Measurements from ENCODE around the gene GLI2.

Gene GLI2

DNA sequence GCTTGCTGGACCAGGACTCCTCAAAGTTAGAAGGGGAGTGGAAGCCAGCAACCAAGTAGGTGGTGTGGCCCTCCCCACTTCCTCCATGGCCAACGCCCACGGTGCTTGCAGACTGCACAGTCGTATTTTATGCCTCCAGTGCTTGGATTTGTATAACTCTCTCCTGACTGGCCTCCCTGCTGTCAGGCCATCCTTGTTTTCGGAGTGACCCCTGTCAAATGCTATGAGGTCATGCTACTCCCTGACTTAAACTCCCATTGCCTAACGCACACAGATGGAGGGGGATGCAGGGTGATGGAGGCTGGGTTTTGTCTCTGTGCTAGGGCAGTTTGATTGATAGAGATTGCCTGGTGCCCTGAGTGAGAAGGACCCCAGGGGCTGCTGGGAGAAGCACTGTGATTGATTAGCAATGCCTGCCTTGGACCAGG lies 36.1 kb downstream of the GLI2 start:
- DNase-seq, result no peak

DNA sequence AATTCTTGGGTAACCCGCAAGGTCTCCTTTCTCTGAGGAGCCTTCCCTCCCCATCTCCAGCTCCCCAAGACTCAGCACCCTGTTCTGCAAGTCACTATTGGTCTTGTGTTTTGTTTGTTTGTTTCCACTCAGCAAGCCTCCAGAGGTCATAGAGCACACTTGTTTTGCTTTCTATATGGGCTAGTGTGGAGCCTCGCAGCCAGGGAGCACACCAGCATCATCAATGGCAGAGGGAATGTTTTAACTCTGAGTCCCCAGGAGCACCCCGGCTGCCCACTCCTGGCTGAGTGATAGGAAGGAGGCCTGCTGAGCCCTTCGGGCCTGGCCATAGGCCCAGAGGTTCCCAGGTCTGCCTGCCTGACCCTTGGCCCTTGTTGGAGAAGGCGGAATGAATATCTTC lies 36.6 kb downstream of the GLI2 start:
- no peak for DNase-seq

DNA sequence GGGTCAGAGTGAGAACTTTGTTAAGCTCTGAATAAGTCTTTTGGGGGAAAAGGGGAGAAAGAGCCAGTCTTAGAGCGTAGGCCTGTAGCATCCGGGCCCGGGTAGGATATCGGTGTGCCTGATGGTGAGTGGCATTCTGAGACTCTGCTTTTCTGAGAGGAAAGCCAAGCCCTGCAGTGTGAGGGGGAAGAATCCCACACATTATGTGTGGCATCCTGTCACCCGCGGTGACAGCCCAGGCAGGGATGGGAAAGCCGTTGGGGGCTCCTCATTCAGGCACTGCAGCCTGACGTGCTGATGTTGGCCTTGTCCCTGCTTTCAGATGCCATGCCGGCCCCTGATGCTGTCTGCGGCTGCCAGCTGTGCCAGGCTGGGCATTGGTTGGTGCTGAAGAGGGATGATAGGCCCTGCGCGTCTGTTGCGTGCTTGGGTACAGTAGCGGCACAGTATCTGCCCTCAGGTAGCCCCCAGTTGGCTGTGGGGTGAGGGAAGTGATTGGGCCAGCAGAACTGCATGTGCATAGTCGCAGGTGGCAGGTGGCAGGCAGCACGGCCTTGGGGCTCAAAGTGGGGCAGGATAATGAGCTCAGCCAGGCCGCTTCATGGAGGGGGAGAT lies 37.6 kb downstream of the GLI2 start:
- no peak for DNase-seq

DNA sequence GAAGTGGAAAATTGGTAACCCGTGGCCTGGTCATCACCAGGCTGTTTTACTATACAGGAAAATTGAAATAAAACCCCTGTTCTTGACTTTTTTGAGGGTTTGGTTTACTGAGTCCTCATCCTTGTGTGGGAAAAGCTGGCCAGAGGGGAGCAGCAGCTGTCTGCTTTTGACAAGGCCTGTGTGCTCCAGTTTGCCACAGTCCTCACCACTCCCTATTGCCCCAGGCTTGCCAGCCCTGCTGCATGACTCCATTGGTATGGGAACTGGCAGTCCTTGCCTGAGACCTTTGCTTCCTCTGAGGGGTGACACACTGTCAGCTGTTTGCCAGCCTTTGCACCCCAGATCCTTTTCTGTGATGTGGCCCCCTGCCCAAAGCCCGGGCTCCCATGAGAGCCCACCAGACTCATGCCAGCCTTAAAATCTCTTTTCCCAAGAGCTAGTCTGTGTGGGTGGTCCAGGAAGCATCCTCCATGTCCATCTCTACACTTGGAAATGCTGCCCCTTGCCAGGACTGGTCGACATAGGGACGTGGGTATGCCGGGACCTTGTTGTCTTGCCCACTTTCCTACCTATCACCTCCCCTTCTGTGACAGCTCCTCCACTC lies 39.0 kb downstream of the GLI2 start:
- DNase-seq, result no peak

DNA sequence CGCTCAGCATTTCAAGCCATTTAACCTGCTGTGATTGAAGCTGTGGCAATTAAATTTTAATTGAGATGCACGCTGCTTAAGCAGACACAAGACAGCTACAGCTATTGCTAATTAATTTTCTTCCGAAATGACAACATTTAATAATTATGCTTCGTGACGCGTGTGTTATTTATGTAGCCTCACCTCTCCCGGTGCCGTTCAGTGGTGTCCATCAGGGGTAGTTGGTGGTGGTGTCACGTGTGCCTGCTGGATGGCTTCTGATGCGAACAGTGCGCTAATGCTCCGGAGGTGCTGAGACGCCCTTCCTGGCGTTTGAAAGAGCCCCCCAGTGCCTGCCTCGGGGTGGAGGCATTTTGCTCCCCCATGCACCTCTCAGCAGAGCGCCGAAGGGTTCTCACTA lies 39.5 kb downstream of the GLI2 start:
- DNase-seq, result no peak

DNA sequence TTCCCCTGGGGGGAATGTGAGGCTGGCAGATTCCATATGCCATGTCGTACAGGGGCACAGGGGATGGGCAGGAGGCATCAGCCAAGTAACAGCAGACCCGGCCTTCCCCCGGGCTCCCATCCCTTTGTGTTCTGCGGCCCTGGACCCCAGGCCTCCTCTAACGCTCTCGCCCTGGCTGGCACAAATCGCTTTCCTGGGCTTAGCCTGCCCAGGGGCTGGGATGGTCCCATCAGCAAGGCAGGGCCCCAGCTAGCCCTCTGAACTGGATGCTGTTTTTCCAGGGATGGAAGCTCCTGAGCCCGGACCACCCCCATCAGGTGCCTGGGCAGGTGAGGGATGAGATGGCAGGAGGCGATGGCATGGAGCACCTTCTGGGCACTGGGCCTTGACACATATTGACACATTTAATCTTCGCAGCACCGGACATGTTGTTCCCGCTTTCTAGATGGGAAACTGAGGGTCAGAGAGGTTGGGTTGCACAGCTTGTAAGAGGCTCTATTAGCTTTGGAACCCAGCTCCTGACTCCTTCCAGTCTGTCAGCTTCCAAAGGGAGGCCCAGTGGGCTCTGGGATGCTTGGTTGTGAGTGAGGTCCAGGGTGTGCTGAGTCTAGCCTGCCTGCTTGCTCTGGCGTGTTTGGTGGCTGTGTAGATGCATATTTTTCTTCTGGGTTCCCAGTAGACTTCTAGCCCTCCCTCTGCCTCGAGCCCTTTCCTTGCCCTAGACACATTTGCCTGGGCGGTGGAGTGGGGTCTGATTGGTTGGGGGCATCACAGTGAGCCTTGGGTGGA lies 40.3 kb downstream of the GLI2 start:
- DNase-seq, result no peak

DNA sequence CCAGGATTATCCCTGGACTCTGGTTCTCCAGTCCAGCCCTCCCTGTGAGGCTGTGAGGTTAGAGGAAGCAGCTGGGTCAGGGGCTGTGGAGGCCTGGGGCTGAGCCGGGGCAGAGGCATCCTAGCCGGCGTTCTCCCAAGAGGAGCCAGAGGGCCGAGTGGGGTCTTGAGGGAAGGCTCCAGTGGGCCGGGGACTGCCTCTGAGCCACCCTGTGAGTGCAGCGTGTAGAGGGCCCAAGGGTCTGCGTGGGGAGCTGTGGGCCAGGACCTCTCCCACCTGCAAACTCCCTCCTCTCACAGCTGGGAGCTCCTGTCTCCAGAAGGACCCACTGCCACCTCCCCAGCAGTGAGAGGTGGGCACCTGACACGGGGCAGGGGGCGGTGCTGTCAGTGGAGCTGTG lies 41.0 kb downstream of the GLI2 start:
- no peak for DNase-seq

DNA sequence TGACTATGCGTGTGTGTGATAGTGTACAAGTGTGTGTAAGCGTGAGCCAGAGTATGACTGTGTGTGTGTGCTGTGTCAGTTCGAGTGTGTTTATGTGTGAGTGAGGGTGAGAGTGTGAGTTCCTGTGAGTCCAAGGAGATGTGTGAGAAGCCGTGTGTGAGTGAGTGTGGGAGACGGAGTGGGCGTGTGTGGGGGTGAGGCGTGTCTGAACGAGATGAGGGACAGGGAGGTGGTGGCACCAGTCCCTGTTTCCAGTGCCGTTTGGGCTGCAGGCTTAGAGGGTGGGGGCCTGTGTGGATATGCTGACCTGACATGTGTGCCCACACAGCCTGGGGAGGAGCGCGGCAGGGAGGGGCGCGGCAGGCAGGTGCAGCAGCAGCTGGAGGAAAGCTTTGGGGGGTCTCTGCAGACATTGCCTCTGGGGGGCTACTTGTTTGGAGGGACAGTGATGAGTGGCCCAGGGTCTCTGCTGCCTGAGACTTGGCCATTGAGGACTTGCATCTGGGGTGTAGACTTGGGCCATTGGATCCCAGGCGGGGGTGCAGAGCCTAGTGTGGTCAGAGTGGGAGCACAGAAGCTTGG lies 41.6 kb downstream of the GLI2 start:
- no peak for DNase-seq

DNA sequence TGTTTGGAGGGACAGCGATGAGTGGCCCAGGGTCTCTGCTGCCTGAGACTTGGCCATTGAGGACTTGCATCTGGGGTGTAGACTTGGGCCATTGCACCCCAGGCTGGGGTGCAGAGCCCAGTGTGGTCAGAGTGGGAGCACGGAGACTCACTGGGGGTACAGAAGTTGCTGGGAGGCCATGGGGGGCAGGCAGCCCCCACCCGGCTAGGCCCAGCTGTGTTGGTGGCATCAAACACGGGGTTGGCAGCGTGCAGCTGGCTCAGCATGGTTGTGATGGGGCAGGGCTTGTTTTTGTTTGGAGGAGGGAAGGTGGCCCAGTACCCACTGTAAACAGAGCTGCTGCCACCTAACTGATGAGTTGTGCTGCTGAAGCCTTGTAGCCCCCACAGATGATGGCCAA lies 42.1 kb downstream of the GLI2 start:
- DNase-seq, result no peak

DNA sequence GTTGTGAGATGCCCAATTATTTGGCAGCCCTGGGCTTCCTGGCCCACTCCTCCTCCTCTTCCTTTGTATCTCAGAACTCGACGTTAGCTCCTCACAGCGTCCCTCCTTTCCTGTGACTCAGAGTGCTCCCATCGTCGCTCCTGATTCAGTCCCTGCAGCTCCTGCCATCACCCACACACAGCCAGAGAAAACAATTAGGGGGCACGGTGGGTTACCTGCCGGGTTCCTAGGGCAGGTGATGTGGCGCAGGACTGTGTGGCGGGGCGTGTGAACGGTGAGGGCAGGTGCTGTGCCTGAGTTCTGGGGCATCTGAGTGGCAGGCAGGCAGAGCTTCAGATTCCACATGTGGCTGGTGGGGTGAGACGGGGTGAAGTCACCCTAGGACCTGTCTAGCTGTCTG lies 42.6 kb downstream of the GLI2 start:
- no peak for DNase-seq

DNA sequence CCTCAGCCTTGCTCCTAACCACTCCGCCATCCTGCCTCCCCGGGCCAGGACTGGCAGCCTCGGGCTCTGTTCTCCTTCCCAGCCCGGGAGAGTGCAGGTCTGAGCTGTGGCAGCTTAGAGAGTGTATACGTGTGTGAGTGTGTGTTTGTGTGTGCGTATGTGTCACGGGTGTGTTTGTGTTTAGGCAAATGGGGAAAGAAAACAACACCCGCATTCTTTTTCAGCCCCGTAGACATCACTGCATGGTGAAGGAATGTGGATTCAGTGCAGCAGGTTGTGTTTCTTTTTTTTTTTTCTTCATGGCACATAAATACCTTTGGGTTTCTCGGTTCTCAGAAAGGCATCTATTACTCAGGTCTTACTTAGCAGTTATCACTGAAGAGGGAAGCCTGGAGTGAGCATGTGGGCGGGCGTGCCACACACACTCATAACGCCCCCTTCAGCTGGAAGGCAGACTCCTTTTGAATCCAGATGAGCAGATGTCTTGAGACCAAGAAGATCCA lies 44.2 kb downstream of the GLI2 start:
- DNase-seq, result no peak

DNA sequence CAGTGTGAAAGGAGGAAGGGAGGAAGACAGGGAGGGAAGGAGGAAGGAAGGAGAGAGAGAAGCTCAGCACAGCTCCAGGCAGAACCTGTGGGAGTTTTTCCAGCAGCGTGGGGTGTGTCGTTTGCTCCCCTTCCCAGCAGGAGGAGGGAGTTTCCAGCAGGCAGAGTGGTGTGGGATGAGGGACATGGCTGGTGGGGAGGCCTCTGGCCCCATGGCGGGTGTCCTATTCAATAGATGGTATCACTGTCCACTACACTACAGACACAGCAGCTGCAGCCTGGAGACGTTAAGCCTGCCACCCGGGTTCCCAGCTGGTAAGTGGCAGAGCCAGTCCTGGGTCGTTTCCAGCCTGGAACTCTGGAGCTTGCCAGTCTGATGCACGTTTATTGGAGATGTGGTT lies 44.7 kb downstream of the GLI2 start:
- no peak for DNase-seq

DNA sequence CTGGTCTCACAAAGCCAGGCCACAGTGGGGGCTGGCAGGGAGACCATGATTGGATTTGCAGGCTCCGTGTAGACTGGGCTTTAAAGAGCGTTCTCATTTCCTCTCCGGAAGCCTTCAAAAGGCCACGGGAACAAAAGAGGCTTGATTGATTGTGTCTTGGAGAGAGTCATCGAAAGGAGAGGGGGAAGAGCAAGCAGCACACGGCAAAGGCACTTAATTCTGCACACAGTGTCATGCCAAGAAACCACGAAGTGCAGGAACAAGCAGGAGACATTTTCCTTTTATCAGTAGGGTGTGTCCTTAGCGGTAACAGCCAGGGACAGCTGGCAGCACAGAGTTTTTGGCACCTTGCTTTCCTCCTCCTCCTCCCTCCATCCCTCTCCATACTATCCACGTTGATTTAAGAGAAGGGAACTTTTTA lies 47.7 kb downstream of the GLI2 start:
- no peak for DNase-seq

DNA sequence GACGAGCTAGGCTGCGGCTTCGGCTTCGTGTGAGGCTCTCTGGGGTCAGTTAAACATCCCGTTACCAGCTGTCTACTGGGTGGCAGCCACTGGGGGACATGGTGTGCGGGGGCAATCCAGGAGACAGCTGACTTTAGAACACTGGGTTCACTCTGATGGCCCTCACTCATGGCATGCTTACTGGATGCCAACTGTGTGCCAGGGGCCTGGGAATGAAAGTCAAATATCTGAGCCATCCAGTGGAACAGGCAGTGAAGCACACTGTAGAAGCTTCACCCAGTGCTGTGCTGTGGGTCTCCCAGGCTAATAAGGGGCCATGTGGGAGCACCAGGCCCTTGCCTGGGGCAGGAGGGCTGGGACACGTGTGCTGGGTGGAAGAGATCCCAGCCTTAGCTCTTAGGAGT lies 48.3 kb downstream of the GLI2 start:
- DNase-seq, result no peak
